Mesendoderm (in vitro differentiated cells): ENCODE results near the gene CEP97.
"Not testable (repeated sequence)": the region's sequence is repeated elsewhere in the genome, so short reads cannot be mapped to it uniquely, and the experiment has no call there.

Source experiments
- DNase-seq: peaks from one replicate; pipeline ENCODE4 v3.0.0; 2013
- H2AK5ac ChIP-seq: 2 replicates; pipeline ENCODE4 v1.6.1; 2013; ENCODE audit warnings: low read length, inconsistent platforms
- H2BK120ac ChIP-seq: 2 replicates; pipeline ENCODE4 v1.6.1; 2013; ENCODE audit warnings: low read depth, mild to moderate bottlenecking, low read length, moderate library complexity, mixed read lengths
- H2BK15ac ChIP-seq: replicated peaks from 2 replicates; pipeline ENCODE4 v1.6.1; 2013; ENCODE audit warnings: low read depth, mild to moderate bottlenecking, moderate library complexity
- H2BK5ac ChIP-seq: 2 replicates; pipeline ENCODE4 v1.6.1; 2013; ENCODE audit warnings: low read length, inconsistent platforms
- H3K18ac ChIP-seq: 2 replicates; pipeline ENCODE4 v1.6.1; 2013; ENCODE audit warnings: mild to moderate bottlenecking, low read length, mixed read lengths
- H3K23ac ChIP-seq: one replicate; pipeline ENCODE4 v1.6.1; 2013; ENCODE audit warnings: low read length
- H3K27ac ChIP-seq: 2 replicates; pipeline ENCODE4 v1.5.1; 2013; ENCODE audit warnings: low read depth, mild to moderate bottlenecking, inconsistent platforms, low read length, moderate library complexity
- H3K27me3 ChIP-seq: 2 replicates; pipeline ENCODE4 v1.6.1; 2013; ENCODE audit warnings: low read length, control low read depth, mild to moderate bottlenecking, inconsistent platforms; ENCODE audit not compliant: insufficient read depth, poor library complexity
- H3K36me3 ChIP-seq: 2 replicates; pipeline ENCODE4 v1.6.1; 2013; ENCODE audit warnings: low read length, inconsistent platforms; ENCODE audit not compliant: control insufficient read depth, insufficient read depth
- H3K4ac ChIP-seq: one replicate; pipeline ENCODE4 v1.6.1; 2013; ENCODE audit warnings: low read depth, mild to moderate bottlenecking, low read length, moderate library complexity
- H3K4me1 ChIP-seq: 2 replicates; pipeline ENCODE4 v1.6.1; 2013; ENCODE audit warnings: low read depth, low read length, inconsistent platforms; ENCODE audit not compliant: control insufficient read depth
- H3K4me2 ChIP-seq: 2 replicates; pipeline ENCODE4 v1.6.1; 2013; ENCODE audit warnings: low read length
- H3K4me3 ChIP-seq: 2 replicates; pipeline ENCODE4 v1.5.1; 2013; ENCODE audit warnings: mild to moderate bottlenecking, low read length
- H3K56ac ChIP-seq: one replicate; pipeline ENCODE4 v1.6.1; 2013; ENCODE audit warnings: low read length
- H3K79me1 ChIP-seq: 2 replicates; pipeline ENCODE4 v1.6.1; 2013; ENCODE audit warnings: low read length, inconsistent platforms
- H3K79me2 ChIP-seq: 2 replicates; pipeline ENCODE4 v1.6.1; 2013; ENCODE audit warnings: mild to moderate bottlenecking, low read length; ENCODE audit not compliant: control insufficient read depth, insufficient read depth
- H3K9ac ChIP-seq: 2 replicates; pipeline ENCODE4 v1.6.1; 2013; ENCODE audit warnings: low read length, inconsistent platforms
- H4K5ac ChIP-seq: one replicate; pipeline ENCODE4 v1.6.1; 2013; ENCODE audit warnings: low read length
- H4K8ac ChIP-seq: one replicate; pipeline ENCODE4 v1.6.1; 2013; ENCODE audit warnings: low read depth, mild to moderate bottlenecking, control low read depth, low read length, moderate library complexity
- whole genome bisulfite sequencing: extraction: QIAGEN DNeasy Blood & Tissue Kit; methylation state at CpG from one replicate; pipeline ENCODE4 v1.1.7; 2013; ENCODE audit warnings: low lambda C conversion rate, missing lambda C conversion rate; ENCODE audit not compliant: insufficient coverage; ENCODE audit errors: extremely low coverage; 5-methylcytosine and 5-hydroxymethylcytosine counted together

CEP97 gene

DNA sequence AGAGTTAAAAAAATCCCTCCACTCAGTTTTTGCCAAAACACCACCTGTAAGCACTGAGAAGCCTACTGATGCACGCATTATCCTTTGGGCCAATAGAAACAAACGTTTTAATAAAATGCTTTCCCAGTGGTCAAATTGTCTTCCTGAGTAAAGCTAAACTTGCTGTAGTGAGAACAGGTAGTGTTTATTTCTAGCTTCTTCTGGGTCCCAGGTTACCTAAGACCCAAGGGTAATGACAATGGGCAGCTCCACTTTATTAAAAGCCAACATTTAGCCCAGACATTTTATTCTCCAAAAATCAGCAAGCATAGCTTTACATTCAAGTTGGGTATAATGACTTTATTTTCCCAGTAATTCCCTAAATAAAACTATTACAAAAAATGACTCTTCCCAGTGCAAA lies 45.6 kb upstream of the CEP97 start:
- not testable (repeated sequence) for H3K4me3 ChIP-seq, H3K23ac ChIP-seq, H3K27me3 ChIP-seq, H2BK5ac ChIP-seq, H3K4me2 ChIP-seq, H2BK120ac ChIP-seq, H3K9ac ChIP-seq, DNase-seq, H4K8ac ChIP-seq, H3K4ac ChIP-seq, H3K36me3 ChIP-seq, H3K79me1 ChIP-seq, H3K4me1 ChIP-seq, H3K56ac ChIP-seq, H2AK5ac ChIP-seq, H2BK15ac ChIP-seq, H4K5ac ChIP-seq, H3K27ac ChIP-seq, H3K18ac ChIP-seq
- no CpG with 5 or more reads among the region's 2 CpGs for WGBS
- H3K79me2 ChIP-seq = peaks cover 18% of the 10 kb centered on the region

DNA sequence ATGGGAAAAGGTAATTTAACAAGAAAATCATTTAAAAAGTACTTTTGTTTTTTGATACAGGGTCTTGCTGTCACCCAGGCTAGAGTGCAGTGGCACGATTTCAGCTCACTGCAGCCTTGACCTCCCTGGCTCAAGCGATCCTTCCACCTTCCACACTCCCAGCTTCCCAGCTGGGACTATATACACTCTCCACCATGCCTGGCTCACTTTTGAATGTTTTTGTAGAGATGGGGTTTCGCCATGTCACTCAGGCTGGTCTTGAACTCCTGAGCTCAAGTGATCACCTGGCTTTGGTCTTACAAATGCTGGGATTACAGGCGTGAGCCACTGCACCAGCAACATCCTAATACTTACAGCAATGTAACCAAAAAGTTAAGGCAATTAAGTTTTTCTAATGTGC lies 43.9 kb upstream of the CEP97 start:
- Histone ChIP-seq H3K27ac (no peak overlapping the region), H2AK5ac (no peak overlapping the region), H3K56ac (no peak overlapping the region), H2BK120ac (no peak overlapping the region), H3K36me3 (peaks cover 9% of the 10 kb centered on the region), H3K4me3 (no peak overlapping the region), H3K9ac (no peak overlapping the region), H4K5ac (no peak overlapping the region), H3K79me1 (no peaks in the 10 kb centered on the region), H3K4me2 (no peak overlapping the region), H2BK15ac (no peak overlapping the region), H3K4ac (no peak overlapping the region), H2BK5ac (no peak overlapping the region), H3K79me2 (peaks cover 20% of the 10 kb centered on the region), H3K4me1 (no peaks in the 10 kb centered on the region), H4K8ac (no peak overlapping the region), H3K23ac (no peak overlapping the region), H3K27me3 (no peaks in the 10 kb centered on the region), H3K18ac (no peak overlapping the region)
- no CpG with 5 or more reads among the region's 4 CpGs for WGBS
- no peak for DNase-seq

DNA sequence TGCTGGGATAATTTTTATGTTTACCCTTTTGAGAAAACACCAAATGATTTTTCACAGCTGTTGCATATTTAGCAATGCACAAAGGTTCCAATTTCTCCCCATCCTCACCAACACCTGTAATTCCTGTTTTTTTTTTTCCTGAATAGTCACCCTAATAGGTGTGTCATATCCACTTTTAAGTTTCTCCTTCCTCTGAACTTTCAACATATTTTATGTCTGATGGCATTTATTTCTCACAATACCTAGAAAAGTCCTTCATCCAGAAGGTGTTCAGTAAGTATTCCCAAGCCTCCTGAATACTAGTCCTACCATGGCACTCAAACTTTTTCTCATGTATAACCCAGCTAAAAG lies 39.4 kb upstream of the CEP97 start:
- Histone ChIP-seq H4K5ac (no peak overlapping the region), H2BK15ac (no peak overlapping the region), H3K23ac (no peak overlapping the region), H3K27me3 (no peaks in the 10 kb centered on the region), H3K4me1 (no peaks in the 10 kb centered on the region), H2BK5ac (no peak overlapping the region), H3K9ac (peak overlapping the region; percentile 96), H3K4ac (no peak overlapping the region), H2AK5ac (no peak overlapping the region), H3K18ac (no peak overlapping the region), H4K8ac (no peak overlapping the region), H3K4me3 (peak overlapping the region; percentile 84), H3K56ac (peak overlapping the region; percentile 97), H2BK120ac (no peak overlapping the region), H3K4me2 (peak overlapping the region; percentile 33), H3K79me2 (peaks cover 28% of the 10 kb centered on the region), H3K36me3 (peaks cover 9% of the 10 kb centered on the region), H3K27ac (no peak overlapping the region), H3K79me1 (no peaks in the 10 kb centered on the region)
- no peak for DNase-seq

DNA sequence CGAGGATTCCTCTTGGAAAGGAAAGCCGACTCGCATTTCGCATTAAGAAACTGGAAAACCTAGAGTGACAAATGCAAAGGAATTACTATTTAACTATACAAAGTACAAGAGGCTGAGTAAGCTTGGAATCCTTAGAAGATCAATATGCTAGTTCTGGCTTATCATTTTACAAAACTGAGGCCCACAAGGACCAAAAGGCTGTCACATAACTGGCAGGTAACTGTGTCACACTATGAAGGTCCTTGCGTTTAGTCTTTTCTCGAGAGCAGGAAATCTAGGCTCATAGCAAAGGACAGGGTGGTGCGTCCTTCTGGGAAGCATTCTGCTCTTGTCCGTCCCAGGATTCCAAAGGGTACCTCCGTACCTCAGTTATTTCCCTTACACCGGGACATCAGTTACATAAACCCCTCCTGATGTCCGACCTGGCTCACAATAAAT lies 38.5 kb upstream of the CEP97 start:
- Histone ChIP-seq H2BK120ac (no peak overlapping the region), H2BK15ac (no peak overlapping the region), H3K23ac (no peak overlapping the region), H3K18ac (peak overlapping the region; percentile 71), H3K79me1 (no peaks in the 10 kb centered on the region), H4K5ac (peak overlapping the region; percentile 73), H2BK5ac (peak overlapping the region; percentile 54), H3K4me2 (peak overlapping the region; percentile 33), H3K56ac (peak overlapping the region; percentile 97), H2AK5ac (peak overlapping the region; percentile 17), H3K36me3 (peaks cover 7% of the 10 kb centered on the region), H3K27me3 (no peaks in the 10 kb centered on the region), H3K4ac (peak overlapping the region; percentile 78), H3K79me2 (peaks cover 28% of the 10 kb centered on the region), H3K27ac (no peak overlapping the region), H3K4me3 (peak overlapping the region; percentile 84), H3K4me1 (no peaks in the 10 kb centered on the region), H3K9ac (peak overlapping the region; percentile 96), H4K8ac (no peak overlapping the region)
- DNase-seq = no peak
- WGBS = no CpG with 5 or more reads among the region's 11 CpGs

DNA sequence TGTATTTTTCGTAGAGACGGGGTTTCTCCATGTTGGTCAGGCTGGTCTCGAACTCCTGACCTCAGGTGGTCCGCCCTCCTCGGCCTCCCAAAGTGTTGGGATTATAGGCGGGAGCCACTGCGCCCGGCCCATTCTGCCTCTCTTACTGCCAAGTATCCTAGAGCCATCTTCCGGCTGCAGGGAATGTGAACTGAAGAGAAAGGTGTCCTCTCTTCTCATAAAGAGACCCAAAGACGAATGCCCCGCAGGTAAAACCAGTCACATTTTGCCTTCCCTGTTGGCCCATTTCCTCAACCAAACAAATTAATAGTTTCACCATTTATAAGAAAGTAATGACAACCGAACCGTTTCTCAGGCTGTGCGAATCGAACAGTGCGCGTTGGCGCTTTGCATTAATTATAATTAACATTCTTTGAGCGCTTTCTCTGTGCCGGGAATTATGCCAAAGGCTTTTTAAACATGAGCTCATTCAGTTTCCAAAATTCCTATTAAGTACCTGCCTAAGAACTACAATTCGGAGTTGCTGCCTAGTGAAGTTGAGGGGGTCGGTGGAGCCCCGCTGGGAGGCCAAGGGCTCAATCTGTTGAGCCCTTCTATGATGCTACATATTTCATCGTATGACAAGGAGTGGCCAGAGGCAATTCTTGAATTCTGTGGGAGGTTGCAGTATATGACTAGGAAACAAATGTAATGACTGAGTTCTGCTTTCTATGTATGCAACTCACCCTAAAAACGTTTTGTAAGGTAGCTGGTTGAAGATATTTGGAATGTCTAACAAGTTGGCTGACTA lies 37.1 kb upstream of the CEP97 start:
- Histone ChIP-seq H3K27ac (no peak overlapping the region), H3K9ac (no peak overlapping the region)

DNA sequence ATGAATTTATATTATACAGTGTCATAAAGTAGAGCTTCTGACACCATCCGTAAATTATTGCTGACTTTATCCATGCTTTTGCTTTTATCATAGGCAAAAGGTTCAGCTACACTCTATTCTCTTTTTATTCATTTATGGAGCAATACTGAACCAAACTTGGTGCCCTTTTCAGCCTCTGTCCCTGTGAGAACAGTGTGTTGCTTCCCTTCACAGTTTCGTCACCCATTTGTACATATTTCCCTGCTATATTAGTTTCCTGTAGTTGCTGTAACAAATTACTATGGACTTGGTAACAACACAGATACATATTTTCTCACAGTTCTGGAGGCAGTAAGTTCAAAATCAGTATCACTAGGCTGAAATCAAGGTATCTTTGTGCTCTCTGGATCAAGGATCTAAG lies 35.1 kb upstream of the CEP97 start:
- no peak overlapping the region for H3K27ac ChIP-seq
- H3K56ac ChIP-seq = no peak overlapping the region
- no peaks in the 10 kb centered on the region for H3K79me1 ChIP-seq
- H3K36me3 ChIP-seq = peaks cover 1% of the 10 kb centered on the region
- H3K27me3 ChIP-seq = no peaks in the 10 kb centered on the region
- no peak overlapping the region for H3K23ac ChIP-seq
- no peak overlapping the region for H2BK15ac ChIP-seq
- no peak overlapping the region for H3K18ac ChIP-seq
- no peak overlapping the region for H2BK120ac ChIP-seq
- no peak overlapping the region for H3K9ac ChIP-seq
- H3K4me3 ChIP-seq = no peak overlapping the region
- WGBS = no CpG with 5 or more reads among the region's 2 CpGs
- H3K79me2 ChIP-seq = peaks cover 21% of the 10 kb centered on the region
- H3K4ac ChIP-seq = no peak overlapping the region
- no peak overlapping the region for H3K4me2 ChIP-seq
- H4K8ac ChIP-seq = no peak overlapping the region
- H2AK5ac ChIP-seq = no peak overlapping the region
- no peak overlapping the region for H2BK5ac ChIP-seq
- DNase-seq = no peak
- no peaks in the 10 kb centered on the region for H3K4me1 ChIP-seq
- no peak overlapping the region for H4K5ac ChIP-seq

More for the DNA sequence above, 37.1 kb upstream of the CEP97 start:
- peak overlapping the region; percentile 9 for H3K56ac ChIP-seq
- H2BK120ac ChIP-seq = no peak overlapping the region
- no peak overlapping the region for H4K8ac ChIP-seq
- H3K4me1 ChIP-seq = no peaks in the 10 kb centered on the region
- H2BK15ac ChIP-seq = no peak overlapping the region
- H3K4me2 ChIP-seq = no peak overlapping the region
- H3K79me2 ChIP-seq = peaks cover 28% of the 10 kb centered on the region
- no peaks in the 10 kb centered on the region for H3K79me1 ChIP-seq
- no peak overlapping the region for H3K23ac ChIP-seq
- H3K18ac ChIP-seq = no peak overlapping the region
- no peak overlapping the region for H4K5ac ChIP-seq
- H3K36me3 ChIP-seq = peaks cover 1% of the 10 kb centered on the region
- H2AK5ac ChIP-seq = no peak overlapping the region
- H2BK5ac ChIP-seq = no peak overlapping the region
- no peak for DNase-seq
- WGBS = no CpG with 5 or more reads among the region's 25 CpGs
- no peak overlapping the region for H3K4me3 ChIP-seq
- H3K27me3 ChIP-seq = no peaks in the 10 kb centered on the region
- no peak overlapping the region for H3K4ac ChIP-seq
